ENCODE data around the gene TTLL11.

- TF ChIP-seq POLR2AphosphoS5 (IDR thresholded peaks at IDR 0.05) (no peak), CTCF (IDR thresholded peaks at IDR 0.05) (no peak), POLR2A (IDR thresholded peaks at IDR 0.05) (no peak)
These were observed 203.0 kb downstream of the TTLL11 start for GRCh38 chr9:121889990-121890563.

Measured in suprapubic skin (tissue), 4 donors.